ENCODE measurements around the gene C11orf21.

C11orf21 gene

DNA sequence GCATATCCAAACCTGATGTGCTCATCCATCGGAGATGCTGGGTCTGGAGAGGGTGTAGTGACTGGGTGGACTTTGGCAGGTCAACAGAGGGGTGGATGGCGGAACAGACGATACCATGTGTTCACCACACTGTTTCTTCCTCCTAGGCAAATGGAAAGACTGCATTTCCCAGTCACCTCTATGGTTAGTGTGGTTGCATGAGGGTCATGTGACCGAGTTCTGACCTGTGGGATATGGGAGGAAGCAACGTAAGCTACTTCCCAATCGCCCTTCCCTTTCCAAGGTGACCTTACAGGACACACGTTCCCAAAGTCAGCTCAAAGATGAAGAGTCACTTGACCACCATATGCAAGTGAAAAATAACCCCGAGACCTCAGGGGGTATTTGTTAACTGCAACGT lies 27.8 kb upstream of the C11orf21 start:
- H3K4me3 ChIP-seq (ENCODE audit: low read depth, low read length), result no peak overlapping the region
- DNase-seq (ENCODE audit: low read depth, low spot score), result no peak
- no peak for TF ChIP-seq CTCF (IDR thresholded peaks at IDR 0.05; ENCODE audit: low read depth, low read length)
- in situ Hi-C loops (cut with HindIII; ENCODE audit: low sequenced_read_pairs), result no loop called here

DNA sequence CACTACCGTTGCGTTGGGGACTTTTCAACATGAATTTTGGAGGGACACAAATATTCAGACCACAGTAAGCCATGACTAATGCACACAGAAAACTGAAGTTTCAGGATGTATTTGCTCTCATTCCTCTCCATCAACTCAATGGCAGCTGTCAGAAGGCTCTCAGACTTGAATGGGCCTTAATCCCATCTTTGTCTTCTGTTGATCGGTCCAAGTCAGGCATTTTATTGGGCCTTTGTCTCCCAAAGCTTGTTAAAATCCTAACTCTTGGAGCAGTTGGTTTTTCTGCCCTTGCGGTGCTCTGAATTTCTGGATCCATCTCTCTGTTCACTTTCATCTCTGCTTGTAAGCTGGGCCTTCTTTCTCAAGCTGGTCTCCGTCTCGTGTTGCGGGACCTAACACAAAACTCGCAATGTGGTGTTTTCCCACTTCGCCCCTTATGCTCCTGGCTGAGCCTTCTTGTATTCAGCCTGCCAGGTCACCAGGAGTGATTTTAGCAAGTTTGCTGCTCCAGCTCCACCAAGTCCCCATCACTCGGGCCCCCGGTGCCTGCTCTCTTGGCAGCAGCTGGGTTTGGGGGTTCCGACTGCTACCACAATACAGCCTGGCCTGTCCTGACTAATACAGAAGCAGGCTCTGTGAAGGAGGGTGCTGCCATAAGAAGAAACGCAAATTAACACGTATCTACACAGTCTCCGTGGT lies 27.1 kb upstream of the C11orf21 start:
- DNase-seq (ENCODE audit: low read depth, low spot score), result no peak
- in situ Hi-C loops (cut with HindIII; ENCODE audit: low sequenced_read_pairs), result no loop called here
- no peak overlapping the region for H3K4me3 ChIP-seq (ENCODE audit: low read depth, low read length)
- no peak for TF ChIP-seq CTCF (IDR thresholded peaks at IDR 0.05; ENCODE audit: low read depth, low read length)

DNA sequence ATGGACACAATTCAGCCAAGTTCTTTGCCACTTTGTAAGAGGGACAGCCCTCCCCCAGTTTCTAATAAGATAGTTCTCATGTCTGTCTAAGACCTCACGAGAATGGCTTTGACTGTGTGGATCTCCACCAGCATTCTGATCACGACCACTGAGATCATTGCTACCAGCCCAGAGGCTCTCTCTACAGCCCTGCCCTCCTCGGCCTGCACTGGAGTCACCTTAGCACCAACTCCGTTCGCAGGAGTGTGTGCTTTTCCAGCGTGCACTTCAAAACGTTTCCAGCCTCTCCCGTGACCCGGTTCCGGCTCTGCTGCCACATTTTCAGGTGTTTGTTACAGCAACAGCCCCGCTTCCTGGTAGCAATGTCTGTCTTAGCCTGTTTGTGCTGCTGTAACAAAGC lies 26.3 kb upstream of the C11orf21 start:
- H3K4me3 ChIP-seq (ENCODE audit: low read depth, low read length), result no peak overlapping the region
- DNase-seq (ENCODE audit: low read depth, low spot score), result no peak
- in situ Hi-C loops (cut with HindIII; ENCODE audit: low sequenced_read_pairs), result no loop called here
- TF ChIP-seq CTCF (IDR thresholded peaks at IDR 0.05; ENCODE audit: low read depth, low read length), result no peak

DNA sequence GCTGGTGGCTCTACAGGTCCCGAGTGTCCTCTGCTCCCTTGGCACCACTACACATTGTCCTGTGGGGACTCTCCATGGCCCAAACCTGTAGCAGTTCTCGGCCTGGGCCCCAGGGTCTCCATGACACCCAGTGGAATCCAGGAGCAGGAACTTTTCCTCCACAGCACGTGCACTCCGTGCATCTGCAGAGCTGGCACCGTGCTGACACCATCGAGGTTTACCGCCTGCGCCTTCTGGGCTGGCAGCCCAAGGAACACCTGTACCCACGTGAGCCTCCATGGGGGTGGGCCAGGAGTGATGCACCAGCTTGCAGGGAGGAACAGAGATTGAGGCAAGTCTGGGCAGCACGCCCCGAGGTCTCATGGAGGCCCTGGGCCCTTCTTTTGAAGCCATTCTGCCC lies 25.3 kb upstream of the C11orf21 start:
- in situ Hi-C loops (cut with HindIII; ENCODE audit: low sequenced_read_pairs), result no loop called here
- no peak for DNase-seq (ENCODE audit: low read depth, low spot score)
- H3K4me3 ChIP-seq (ENCODE audit: low read depth, low read length), result no peak overlapping the region

GRCh38 chr11:2325719-2326118 lies 24.0 kb upstream of the C11orf21 start:
- in situ Hi-C loops (cut with HindIII; ENCODE audit: low sequenced_read_pairs), result no loop called here
- TF ChIP-seq CTCF (IDR thresholded peaks at IDR 0.05; ENCODE audit: low read depth, low read length), result no peak
- no peak for DNase-seq (ENCODE audit: low read depth, low spot score)
- no peak overlapping the region for H3K4me3 ChIP-seq (ENCODE audit: low read depth, low read length)

More for the DNA sequence above, 25.3 kb upstream of the C11orf21 start:
- no peak for TF ChIP-seq CTCF (IDR thresholded peaks at IDR 0.05; ENCODE audit: low read depth, low read length)

- no peak for TF ChIP-seq CTCF (IDR thresholded peaks at IDR 0.05; ENCODE audit: low read depth, low read length)
- in situ Hi-C loops (cut with HindIII; ENCODE audit: low sequenced_read_pairs), result no loop called here
- no peak overlapping the region for H3K4me3 ChIP-seq (ENCODE audit: low read depth, low read length)
- no peak for DNase-seq (ENCODE audit: low read depth, low spot score)
Observed at GRCh38 chr11:2325123-2325522, 23.4 kb upstream of the C11orf21 start.
